ENCODE measurements around the gene ZSCAN12. TPM values are rescaled to one million over a fixed set of nuclear protein-coding genes. Genes with fewer than 3 reads are reported as not detected.
"Not testable (repeated sequence)": the region's sequence is repeated elsewhere in the genome, so short reads cannot be mapped to it uniquely, and the experiment has no call there.

ZSCAN12 gene
- total RNA-seq, 1 donor from 2014 or later: 11.8 TPM

GRCh38 chr6:28393912-28394662, 5.5 kb downstream of the ZSCAN12 start:
- peak; percentile 10 for DNase-seq

GRCh38 chr6:28390688-28391087, 8.9 kb downstream of the ZSCAN12 start:
- DNase-seq: no peak

DNA sequence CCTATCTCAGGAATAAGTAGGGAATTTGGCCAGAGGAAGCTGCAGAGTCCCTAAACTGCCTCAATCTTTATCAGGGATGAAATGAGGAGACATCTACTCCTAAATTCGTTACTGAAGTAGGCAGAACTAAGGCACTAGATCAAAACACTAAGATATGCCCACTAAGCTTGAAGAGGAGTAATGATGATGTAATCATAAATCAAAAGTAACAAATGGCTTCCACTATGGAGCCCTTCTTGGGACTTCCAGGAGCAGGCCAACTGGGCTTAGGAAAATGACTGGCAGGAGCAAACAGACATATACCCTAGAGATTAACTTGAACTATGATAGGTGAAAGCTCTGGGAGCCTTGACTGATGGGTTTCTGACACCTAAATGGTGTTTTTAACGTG, 15.4 kb downstream of the ZSCAN12 start:
- no peak for DNase-seq

DNA sequence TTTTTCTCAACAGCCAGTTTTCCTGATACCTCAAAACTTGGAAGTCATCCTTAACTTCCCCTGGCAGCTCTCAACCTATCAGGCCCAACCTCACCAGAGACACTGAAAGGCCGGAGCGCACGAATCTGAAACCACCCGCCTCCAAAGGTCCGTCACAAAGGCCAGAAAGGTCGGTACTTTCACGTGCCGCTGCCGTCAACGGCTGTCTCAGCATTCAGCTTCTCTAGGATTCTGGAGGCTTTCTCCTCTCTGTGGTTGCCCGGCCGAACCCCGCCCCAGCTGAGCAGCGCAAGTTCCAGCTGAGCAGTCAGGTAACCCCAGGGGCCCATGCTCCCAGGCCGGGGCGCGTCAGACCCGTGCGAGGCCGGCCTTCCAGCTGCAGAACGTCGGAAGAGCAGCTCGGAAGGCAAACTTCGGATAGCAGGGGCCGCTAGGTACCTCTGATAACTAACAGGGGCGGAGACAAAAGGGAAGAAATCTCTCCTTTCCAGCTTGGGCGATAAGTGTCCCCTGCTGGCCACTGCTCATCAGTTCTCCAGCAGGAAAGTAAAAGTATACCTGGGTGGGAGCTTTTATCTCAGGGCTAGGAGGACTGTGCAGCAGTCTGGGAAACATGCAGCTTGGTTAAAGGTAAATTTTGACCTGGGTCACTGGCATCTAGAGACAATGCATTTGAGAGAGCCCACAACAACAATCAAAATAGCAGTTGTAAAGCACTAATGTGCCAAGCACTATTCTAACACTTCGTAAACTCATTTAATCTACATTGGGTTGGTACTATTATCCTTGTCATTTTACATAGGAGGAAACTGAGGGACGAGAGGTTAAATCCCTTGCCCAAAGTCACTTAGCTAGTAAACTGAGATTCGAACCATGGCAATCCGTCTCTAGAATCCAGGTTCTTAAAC, 16.1 kb downstream of the ZSCAN12 start:
- DNase-seq: peak; percentile 88

- DNase-seq: no peak
Observed at GRCh38 chr6:28380381-28380780, 19.2 kb downstream of the ZSCAN12 start.

DNA sequence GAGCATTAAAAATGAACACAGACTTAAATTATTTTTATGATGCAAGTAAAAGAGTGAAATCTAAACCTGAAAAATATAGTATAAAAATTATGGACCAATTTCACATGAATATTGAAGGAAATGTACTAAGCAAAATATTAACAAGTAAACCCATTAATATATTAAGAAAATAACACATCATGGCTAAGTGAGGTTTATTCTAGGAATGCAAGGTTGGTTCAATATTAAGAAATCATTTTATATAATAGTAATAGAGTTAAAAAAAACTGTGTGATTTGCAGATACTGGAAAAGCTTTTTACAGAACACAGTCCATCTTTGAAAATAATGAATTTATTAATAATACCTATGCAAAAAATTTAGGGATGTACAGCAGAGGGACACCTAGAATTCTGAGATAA, 20.9 kb downstream of the ZSCAN12 start:
- no peak for DNase-seq

- no peak for DNase-seq
Observed at GRCh38 chr6:28377879-28378278, 21.7 kb downstream of the ZSCAN12 start.

DNA sequence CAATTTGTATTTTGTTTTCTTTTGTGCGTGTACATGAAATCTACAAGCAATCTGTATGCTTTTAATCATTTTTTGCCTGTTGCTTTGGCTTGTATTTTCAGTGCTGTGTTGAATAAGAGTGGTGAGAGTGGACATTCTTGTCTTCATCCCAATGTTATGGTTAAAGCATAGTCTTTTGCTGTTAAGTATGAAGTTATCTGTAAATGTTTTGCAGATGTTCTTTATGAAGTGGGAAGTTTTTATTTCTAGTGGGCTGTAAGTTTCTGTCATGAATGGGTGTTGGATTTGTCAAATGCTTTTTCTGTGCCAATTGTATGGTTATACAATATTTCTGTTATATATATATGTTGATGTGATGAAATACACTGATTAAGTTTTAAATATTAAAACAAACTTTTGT, 25.6 kb downstream of the ZSCAN12 start:
- no peak for DNase-seq

DNA sequence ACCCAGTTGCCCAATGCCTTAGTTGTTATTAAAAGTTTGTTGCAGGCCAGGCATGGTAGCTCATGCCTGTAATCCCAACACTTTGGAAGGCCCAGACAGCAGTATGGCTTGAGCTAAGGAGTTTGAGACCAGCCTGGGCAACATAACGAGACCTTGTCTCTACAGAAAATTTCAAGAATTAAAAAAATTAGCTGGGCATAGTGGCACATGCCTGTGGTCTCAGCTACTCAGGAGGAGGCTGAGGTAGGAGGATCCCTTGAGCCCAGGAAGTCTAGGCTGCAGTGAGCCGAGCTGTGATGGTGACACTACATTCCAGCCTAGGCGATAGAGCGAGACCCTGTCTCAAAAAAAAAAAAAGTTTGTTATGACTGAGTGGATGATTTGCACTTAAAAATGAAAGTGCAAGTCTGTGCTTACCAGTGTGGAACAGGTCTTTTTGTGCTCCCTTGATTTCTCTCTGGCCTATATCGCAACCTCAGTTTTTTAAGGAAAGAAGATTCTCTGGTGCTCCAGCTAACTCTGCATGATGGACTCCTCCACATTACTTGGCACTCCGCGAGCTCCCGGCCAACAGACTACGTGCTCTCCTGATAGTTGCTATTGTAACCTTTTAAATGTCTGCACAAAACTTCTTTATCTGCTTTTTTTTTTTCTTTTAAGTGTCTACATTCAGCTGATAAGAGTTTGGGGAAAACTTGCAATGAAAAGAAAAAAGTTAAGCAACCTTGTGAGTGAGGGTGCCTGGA, 27.7 kb downstream of the ZSCAN12 start:
- no peak for DNase-seq

DNA sequence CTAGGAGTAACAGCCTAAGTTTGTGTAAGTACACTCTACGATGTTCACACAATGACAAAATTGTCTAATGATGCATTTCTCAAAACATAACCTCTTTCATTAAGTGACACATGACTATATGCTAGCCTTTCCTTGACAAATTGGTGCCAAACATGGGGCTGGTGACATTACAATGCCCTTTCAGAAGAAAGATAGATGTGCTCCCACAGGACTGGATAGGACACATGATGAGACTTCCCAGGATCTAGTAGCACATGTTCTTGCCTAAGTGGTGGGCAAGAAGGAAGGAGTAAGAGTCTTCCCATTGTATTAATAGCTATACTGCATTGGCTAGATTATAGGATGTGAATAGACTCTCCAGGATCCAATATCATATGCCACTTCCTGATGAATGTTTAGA, 28.3 kb downstream of the ZSCAN12 start:
- DNase-seq: no peak

- no peak for DNase-seq
Observed at GRCh38 chr6:28370440-28370839, 29.1 kb downstream of the ZSCAN12 start.

- DNase-seq: no peak
Observed at GRCh38 chr6:28369463-28369862, 30.1 kb downstream of the ZSCAN12 start.

DNA sequence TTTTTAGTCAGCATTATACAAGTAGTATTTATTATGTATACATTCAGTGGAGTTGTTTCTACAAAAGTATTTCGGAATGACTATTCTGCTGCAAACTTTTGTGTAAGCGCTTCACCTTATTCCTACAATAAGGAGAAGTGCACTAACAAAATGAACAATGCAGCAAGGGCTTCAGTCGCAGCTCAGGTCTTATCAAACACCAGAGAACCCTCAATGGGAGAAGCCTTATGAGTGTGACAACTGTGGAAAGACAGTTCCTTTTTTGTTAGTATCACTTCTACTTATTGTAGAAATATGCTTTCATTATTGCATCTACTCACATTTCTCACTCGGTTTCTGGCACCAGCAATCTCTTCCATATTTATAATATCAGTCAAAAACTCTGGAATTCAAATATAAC, 31.0 kb downstream of the ZSCAN12 start:
- no peak for DNase-seq

DNA sequence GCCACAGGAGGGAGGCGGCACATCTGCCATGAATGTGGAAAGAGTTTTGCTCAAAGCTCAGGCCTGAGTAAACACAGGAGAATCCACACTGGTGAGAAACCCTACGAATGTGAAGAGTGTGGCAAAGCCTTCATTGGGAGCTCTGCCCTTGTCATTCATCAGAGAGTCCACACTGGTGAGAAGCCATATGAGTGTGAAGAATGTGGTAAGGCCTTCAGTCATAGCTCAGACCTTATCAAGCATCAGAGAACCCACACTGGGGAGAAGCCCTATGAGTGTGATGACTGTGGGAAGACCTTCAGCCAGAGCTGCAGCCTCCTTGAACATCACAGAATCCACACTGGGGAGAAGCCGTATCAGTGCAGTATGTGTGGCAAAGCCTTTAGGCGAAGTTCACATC, 34.0 kb downstream of the ZSCAN12 start:
- DNase-seq: not testable (repeated sequence)

- no peak for DNase-seq
Observed at GRCh38 chr6:28360961-28361360, 38.6 kb downstream of the ZSCAN12 start.

DNA sequence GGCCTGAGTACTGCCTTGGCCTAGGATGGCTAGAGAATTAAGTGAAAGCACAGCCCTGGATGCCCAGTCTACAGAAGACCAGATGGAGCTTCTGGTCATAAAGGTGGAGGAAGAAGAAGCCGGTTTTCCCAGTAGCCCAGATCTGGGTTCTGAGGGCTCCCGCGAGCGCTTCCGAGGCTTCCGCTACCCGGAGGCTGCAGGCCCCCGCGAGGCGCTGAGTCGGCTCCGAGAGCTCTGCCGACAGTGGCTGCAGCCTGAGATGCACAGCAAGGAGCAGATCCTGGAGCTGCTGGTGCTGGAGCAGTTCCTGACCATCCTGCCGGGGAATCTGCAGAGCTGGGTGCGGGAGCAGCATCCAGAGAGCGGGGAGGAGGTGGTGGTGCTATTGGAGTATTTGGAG, 40.0 kb downstream of the ZSCAN12 start:
- DNase-seq: not testable (repeated sequence)

GRCh38 chr6:28357036-28357435, 42.5 kb downstream of the ZSCAN12 start:
- DNase-seq: no peak

GRCh38 chr6:28356666-28357020, 42.9 kb downstream of the ZSCAN12 start:
- DNase-seq: no peak

DNA sequence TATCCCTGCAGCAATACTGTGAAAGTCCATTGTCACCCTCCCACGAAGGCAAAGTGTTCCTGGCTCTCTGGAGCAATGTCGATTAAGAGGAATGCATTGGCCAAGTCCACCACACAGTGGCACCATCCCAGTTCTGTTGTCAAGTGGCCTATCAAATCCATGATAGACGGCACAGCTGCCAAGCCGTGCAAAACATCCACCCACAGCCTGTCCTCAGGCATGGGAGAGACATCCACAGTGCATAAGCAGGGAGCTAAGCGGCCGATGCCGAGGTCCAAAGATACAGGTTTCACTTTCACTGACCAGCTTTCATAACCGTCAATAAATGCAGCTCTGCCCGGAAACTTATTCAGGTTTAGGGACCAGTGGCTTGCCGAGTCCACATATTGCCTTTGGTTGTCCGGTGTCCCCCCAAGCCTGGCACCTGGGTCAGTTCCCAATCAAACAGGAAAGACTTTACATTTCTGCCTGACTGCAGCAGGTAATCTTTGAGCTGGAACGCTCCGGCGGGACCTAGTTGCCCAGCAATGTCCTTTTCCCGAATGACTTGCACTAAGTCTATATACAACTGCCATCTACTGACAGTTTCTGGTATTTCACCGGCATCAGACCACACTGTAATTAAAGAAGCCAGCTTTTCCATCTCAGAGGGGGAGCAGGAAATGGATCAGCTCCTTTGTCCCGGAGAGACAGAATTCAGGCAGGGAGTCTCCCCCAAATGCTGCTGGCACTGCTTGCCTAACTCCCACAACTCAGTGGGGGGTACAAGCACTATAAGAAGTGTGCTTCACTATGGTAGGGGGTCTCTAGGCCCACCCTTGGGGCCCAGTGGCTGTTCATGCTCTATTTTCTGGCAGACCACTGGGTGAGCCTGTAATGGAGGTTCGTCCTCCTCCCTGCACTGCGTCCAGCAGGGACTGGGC, 43.5 kb downstream of the ZSCAN12 start:
- peak; percentile 93 for DNase-seq

DNA sequence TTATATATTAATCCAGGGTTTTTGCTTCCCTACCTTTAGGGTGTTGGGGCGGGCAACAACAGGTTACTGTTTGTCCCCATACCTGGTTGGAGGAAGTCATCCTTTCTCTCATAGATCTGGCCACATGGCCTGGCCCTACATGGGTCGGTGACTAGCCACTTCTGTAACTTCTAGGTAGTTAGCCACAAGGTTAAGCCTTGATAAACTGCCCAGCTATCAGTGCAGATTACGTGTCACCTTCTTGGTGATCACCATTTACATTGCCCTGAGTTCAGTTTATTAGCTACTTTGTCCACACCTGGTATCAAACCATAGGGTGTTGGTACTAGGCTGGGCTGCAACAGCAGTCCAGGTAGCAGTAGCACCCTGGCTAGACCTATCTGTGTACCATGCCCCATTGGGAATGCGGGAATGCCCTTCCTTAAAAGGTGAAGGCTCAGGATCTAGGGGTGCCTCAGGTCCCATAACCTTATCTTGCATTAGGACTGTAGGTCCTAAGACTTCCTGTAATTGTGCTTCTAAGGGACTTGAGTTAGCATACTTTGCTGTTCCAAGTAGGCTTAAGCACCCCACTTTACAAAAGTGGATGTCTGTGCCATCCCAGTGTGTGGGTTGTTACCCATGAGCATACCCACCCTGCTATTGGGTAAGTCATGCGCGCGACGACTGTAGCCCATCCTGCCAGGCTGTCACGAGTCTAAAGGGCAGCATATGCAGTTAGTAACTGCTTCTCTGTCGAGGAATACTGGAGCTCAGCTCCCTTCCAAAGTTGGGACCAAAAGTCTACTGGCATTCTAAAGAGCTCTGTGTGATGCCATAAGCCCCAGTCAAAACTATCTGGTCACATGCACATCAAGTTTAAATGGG, 44.6 kb downstream of the ZSCAN12 start:
- DNase-seq: no peak

Data from tongue (tissue), 2 donors.